HG02763 (cell line): Measurements from ENCODE around the gene TGM6.

Experiments
- ATAC-seq: cut with Tn5 transposase; IDR thresholded peaks from one replicate; pipeline ENCODE4 v1.9.1; 2021; ENCODE audit warnings: mild to moderate bottlenecking, moderate library complexity; ENCODE audit not compliant: unreplicated experiment

The TGM6 gene

GRCh38 chr20:2480381-2480780 is 99.7 kb downstream of the TGM6 start:
- no peak for ATAC-seq
